ENCODE measurements around the gene PDSS2. TPM values are rescaled to one million over a fixed set of nuclear protein-coding genes. Genes with fewer than 3 reads are reported as not detected.

PDSS2 gene
- total and polyA plus RNA-seq, 9 of the 15 experiments (the other 6 are each of a cell fraction or from before 2014, with no cell fraction given): 5.8 to 21.1 (median 12.0) TPM

GRCh38 chr6:107304421-107305025, 154.8 kb downstream of the PDSS2 start:
- 69% methylated on average over 5 of the region's 5 CpGs for WGBS (ENCODE audit: insufficient coverage, low coverage, missing lambda C conversion rate)
- Histone ChIP-seq H3K36me3 (ENCODE audit: control insufficient read depth, insufficient read depth, low read length) (no peaks in the 10 kb centered on the region), H3K4me1 (replicated peaks in 1 of 2; ENCODE audit: control insufficient read depth in 2 of 2, insufficient read depth in 2 of 2, low read length in 2 of 2) (no peaks in the 10 kb centered on the region), H2AFZ (ENCODE audit: low read depth, low read length) (no peak overlapping the region), H3K27me3 (ENCODE audit: control insufficient read depth in 2 of 2, insufficient read depth in 2 of 2, low read length in 2 of 2) (no peaks in the 10 kb centered on the region), H3K9ac (ENCODE audit: insufficient read depth in 1 of 2, low read depth in 2 of 2, low read length in 2 of 2) (no peak overlapping the region), H3K4me3 (no peak overlapping the region), H3K9me3 (replicated peaks; ENCODE audit: control insufficient read depth, insufficient read depth, low read depth, low read length) (no peaks in the 10 kb centered on the region), H4K20me1 (replicated peaks; ENCODE audit: control insufficient read depth, insufficient read depth, low read length) (no peaks in the 10 kb centered on the region), H3K79me2 (ENCODE audit: control insufficient read depth, insufficient read depth, low read length) (no peaks in the 10 kb centered on the region), H3K4me2 (ENCODE audit: insufficient read depth, low read length) (no peak overlapping the region), H3K9me1 (ENCODE audit: control insufficient read depth, insufficient read depth, low read length) (no peaks in the 10 kb centered on the region), H3K27ac (ENCODE audit: extremely low read depth, low read depth, low read length) (no peak overlapping the region)
- DNase-seq (ENCODE audit: extremely low read depth in 1 of 4, low spot score in 3 of 4): no peak
- no peak for FAIRE-seq
- POLR2A ChIA-PET: no interaction called here
- TF ChIP-seq PRMT5 (CRISPR knock-in tag; IDR thresholded peaks at IDR 0.05) (no peak), ZNF175 (CRISPR knock-in tag; IDR thresholded peaks at IDR 0.05; ENCODE audit: low read depth) (no peak), ESRRA (IDR thresholded peaks at IDR 0.05; ENCODE audit: borderline replicate concordance, low read depth) (no peak), CXXC5 (CRISPR knock-in tag; IDR thresholded peaks at IDR 0.05) (no peak), U2AF1 (optimal IDR thresholded peaks at IDR 0.05; ENCODE audit: low read depth, low read length) (no peak), ZKSCAN8 (CRISPR knock-in tag; IDR thresholded peaks at IDR 0.05) (no peak), ZNF324 (CRISPR knock-in tag; IDR thresholded peaks at IDR 0.05) (no peak), POLR2AphosphoS5 (IDR thresholded peaks at IDR 0.05; ENCODE audit: control insufficient read depth, insufficient read depth, low read depth, low read length) (no peak), TSC22D4 (tag; IDR thresholded peaks at IDR 0.05) (no peak), MXD1 (CRISPR knock-in tag; IDR thresholded peaks at IDR 0.05; ENCODE audit: borderline replicate concordance, poor library complexity, severe bottlenecking) (no peak), TCF7 (IDR thresholded peaks at IDR 0.05; ENCODE audit: borderline replicate concordance) (no peak)
- TF ChIP-seq, protein P1, sequence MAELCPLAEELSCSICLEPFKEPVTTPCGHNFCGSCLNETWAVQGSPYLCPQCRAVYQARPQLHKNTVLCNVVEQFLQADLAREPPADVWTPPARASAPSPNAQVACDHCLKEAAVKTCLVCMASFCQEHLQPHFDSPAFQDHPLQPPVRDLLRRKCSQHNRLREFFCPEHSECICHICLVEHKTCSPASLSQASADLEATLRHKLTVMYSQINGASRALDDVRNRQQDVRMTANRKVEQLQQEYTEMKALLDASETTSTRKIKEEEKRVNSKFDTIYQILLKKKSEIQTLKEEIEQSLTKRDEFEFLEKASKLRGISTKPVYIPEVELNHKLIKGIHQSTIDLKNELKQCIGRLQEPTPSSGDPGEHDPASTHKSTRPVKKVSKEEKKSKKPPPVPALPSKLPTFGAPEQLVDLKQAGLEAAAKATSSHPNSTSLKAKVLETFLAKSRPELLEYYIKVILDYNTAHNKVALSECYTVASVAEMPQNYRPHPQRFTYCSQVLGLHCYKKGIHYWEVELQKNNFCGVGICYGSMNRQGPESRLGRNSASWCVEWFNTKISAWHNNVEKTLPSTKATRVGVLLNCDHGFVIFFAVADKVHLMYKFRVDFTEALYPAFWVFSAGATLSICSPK (IDR thresholded peaks at IDR 0.05; ENCODE audit: borderline replicate concordance): no peak
- TF ChIP-seq, protein P2, sequence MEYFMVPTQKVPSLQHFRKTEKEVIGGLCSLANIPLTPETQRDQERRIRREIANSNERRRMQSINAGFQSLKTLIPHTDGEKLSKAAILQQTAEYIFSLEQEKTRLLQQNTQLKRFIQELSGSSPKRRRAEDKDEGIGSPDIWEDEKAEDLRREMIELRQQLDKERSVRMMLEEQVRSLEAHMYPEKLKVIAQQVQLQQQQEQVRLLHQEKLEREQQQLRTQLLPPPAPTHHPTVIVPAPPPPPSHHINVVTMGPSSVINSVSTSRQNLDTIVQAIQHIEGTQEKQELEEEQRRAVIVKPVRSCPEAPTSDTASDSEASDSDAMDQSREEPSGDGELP (CRISPR knock-in tag; IDR thresholded peaks at IDR 0.05; ENCODE audit: borderline replicate concordance): no peak
- no TSS peak for BruUV-seq (replicated peaks)
- intact Hi-C loops (cut with micrococcal nuclease): no loop called here
- CTCF ChIA-PET (ENCODE audit: low intra/inter-chr PET ratio): no interaction called here
- in situ Hi-C loops (cut with MboI): no loop called here
- ATAC-seq: no peak
